ENCODE measurements around the gene NUDT4. TPM values are rescaled to one million over a fixed set of nuclear protein-coding genes. Genes with fewer than 3 reads are reported as not detected.

The NUDT4 gene
- polyA plus RNA-seq, 1 of the 3 experiments (the other 2 are of a cell fraction): 19.8 TPM

DNA sequence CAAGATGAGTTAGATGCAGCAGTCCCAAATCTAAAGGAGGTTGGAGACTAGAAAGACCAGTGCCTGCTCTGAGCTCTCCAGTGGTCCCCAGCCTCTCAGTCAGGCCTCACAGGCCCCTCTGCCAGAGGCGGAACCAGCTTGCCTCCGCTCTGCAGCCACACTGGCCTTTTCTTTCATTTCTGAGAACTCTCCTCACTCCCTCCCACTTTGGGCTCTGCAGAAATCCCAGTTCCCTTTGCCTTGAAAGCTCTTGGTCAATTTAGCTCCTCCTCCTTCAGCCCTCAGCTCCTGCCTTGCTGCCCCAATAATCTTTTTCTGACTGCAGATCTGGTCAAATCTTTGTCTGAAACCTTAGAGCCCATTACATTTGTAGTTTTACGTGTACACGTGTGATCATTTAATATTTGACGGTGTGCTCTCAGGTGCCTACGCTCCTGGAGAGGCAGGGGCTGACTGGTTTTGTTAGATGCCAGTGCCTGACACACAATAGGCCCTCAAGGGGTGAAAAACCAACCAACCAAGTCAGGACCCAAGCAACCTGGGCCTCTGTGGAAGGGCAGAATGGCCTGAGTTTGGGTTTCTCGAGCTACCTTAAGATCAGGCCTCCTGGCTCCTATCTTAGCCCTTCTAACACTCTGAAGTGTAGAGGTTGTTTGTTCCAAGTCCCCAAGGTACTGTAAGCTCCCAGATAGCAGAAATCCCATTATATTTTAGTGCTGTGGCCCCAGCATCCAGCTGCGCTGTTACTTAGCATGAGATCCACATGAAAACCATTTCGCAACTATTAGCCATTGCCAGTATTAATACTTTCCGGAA, 1.1 kb upstream of the NUDT4 start:
- no peak for TF ChIP-seq FOXJ3 (CRISPR knock-in tag; IDR thresholded peaks at IDR 0.05)
- no peak for TF ChIP-seq RAD21 (IDR thresholded peaks at IDR 0.05; ENCODE audit: low read length)
- TF ChIP-seq SIN3A (IDR thresholded peaks at IDR 0.05; ENCODE audit: borderline replicate concordance, low read depth, low read length): no peak
- TF ChIP-seq RCOR1 (IDR thresholded peaks at IDR 0.05; ENCODE audit: low read length): no peak
- TF ChIP-seq, protein P1, sequence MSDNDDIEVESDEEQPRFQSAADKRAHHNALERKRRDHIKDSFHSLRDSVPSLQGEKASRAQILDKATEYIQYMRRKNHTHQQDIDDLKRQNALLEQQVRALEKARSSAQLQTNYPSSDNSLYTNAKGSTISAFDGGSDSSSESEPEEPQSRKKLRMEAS (IDR thresholded peaks at IDR 0.05; ENCODE audit: low read depth): no peak
- TF ChIP-seq, protein P2, sequence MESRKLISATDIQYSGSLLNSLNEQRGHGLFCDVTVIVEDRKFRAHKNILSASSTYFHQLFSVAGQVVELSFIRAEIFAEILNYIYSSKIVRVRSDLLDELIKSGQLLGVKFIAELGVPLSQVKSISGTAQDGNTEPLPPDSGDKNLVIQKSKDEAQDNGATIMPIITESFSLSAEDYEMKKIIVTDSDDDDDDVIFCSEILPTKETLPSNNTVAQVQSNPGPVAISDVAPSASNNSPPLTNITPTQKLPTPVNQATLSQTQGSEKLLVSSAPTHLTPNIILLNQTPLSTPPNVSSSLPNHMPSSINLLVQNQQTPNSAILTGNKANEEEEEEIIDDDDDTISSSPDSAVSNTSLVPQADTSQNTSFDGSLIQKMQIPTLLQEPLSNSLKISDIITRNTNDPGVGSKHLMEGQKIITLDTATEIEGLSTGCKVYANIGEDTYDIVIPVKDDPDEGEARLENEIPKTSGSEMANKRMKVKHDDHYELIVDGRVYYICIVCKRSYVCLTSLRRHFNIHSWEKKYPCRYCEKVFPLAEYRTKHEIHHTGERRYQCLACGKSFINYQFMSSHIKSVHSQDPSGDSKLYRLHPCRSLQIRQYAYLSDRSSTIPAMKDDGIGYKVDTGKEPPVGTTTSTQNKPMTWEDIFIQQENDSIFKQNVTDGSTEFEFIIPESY (IDR thresholded peaks at IDR 0.05; ENCODE audit: borderline replicate concordance, low read depth): no peak
- no peak for TF ChIP-seq TCF12 (IDR thresholded peaks at IDR 0.05)
- no peak for TF ChIP-seq ELF1 (IDR thresholded peaks at IDR 0.05)
- no peak for TF ChIP-seq NRF1 (IDR thresholded peaks at IDR 0.05; ENCODE audit: low read depth, low read length)
- TF ChIP-seq CHD2 (IDR thresholded peaks at IDR 0.05; ENCODE audit: low read length, partially characterized antibody): no peak
- TF ChIP-seq, protein P3, sequence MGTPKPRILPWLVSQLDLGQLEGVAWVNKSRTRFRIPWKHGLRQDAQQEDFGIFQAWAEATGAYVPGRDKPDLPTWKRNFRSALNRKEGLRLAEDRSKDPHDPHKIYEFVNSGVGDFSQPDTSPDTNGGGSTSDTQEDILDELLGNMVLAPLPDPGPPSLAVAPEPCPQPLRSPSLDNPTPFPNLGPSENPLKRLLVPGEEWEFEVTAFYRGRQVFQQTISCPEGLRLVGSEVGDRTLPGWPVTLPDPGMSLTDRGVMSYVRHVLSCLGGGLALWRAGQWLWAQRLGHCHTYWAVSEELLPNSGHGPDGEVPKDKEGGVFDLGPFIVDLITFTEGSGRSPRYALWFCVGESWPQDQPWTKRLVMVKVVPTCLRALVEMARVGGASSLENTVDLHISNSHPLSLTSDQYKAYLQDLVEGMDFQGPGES (IDR thresholded peaks at IDR 0.05; ENCODE audit: low read depth, low read length): no peak
- TF ChIP-seq EP300 (IDR thresholded peaks at IDR 0.05; ENCODE audit: borderline replicate concordance in 1 of 2, low read depth in 1 of 2, low read length in 1 of 2): no peak
- TF ChIP-seq TEAD4 (IDR thresholded peaks at IDR 0.05; ENCODE audit: borderline replicate concordance, insufficient read depth): no peak
- no peak for TF ChIP-seq MXI1 (IDR thresholded peaks at IDR 0.05; ENCODE audit: low read depth, low read length)
- peaks cover 0 to 10% of the 10 kb centered on the region in 2 experiments for H3K36me3 ChIP-seq (replicated peaks in 1 of 2; ENCODE audit: control insufficient read depth in 1 of 2, insufficient read depth in 2 of 2, low read length in 1 of 2)
- no peaks in the 10 kb centered on the region for H3K27me3 ChIP-seq (ENCODE audit: insufficient read depth)
- POLR2A ChIA-PET: no interaction called here
- peaks cover 29% of the 10 kb centered on the region for H4K20me1 ChIP-seq (ENCODE audit: insufficient read depth)
- H2AFZ ChIP-seq (ENCODE audit: low read depth): peak overlapping the region; percentile 91; the same call in 1 of the 2 replicates
- peak overlapping the region in 1 of 2 experiments; percentile 86; a peak in 3 of 4 replicates for H3K27ac ChIP-seq (ENCODE audit: low read depth in 2 of 2, low read length in 1 of 2)
- peaks cover 11% of the 10 kb centered on the region for H3F3A ChIP-seq (replicated peaks; ENCODE audit: insufficient read depth)
- H3K9me3 ChIP-seq: no peaks in the 10 kb centered on the region
- H3K4me1 ChIP-seq (ENCODE audit: control insufficient read depth in 1 of 2, insufficient read depth in 2 of 2, low read depth in 1 of 2, low read length in 1 of 2): peaks cover 14 to 15% of the 10 kb centered on the region in 2 experiments; a peak in 3 of 4 replicates
- H3K4me2 ChIP-seq: peak overlapping the region; percentile 69
- no peaks in the 10 kb centered on the region for H3K9me2 ChIP-seq
- peak overlapping the region; percentile 48 to 55 for H3K4me3 ChIP-seq (ENCODE audit: low read depth in 2 of 2, low read length in 1 of 2)
- 90% methylated on average over 10 of the region's 10 CpGs for WGBS (ENCODE audit: low lambda C conversion rate)
- no peak for DNase-seq
- CTCF ChIA-PET: interaction anchor here (0.9 to 1.3 kb wide), 3 partner anchors 20 to 725 kb away, joined by 3 to 7 read pairs (median 7); no protein-coding TSS in a partner anchor
- peak overlapping the region; percentile 85; the same call in 1 of the 2 replicates for H3K9ac ChIP-seq
- H3K79me2 ChIP-seq (ENCODE audit: insufficient read depth): peaks cover 36% of the 10 kb centered on the region

Data from SK-N-SH (cell line).